ENCODE measurements around the gene BLVRB. TPM values are rescaled to one million over a fixed set of nuclear protein-coding genes. Genes with fewer than 3 reads are reported as not detected.
A peak's percentile ranks its signal among the peaks of the same experiment; 100 is the strongest.

BLVRB gene
- total and polyA plus RNA-seq, 7 donors: 115 to 232 (median 197) TPM

- intact Hi-C loops (cut with DNase I): loop anchor here (1.0 to 10.0 kb wide), 7 partner anchors 20 to 270 kb away; partner anchors contain the start of genes BLVRB, COQ8B, ITPKC and LTBP4
- Histone ChIP-seq H3K36me3 (peaks cover 9 to 44% (median 22%) of the 10 kb centered on the region in 4 donors), H3K4me3 (peak overlapping the region; percentile 82 to 99 (median 96)), H3K27ac (peak overlapping the region; percentile 93 to 100 (median 100)), H3K4me1 (peaks cover 0 to 36% (median 32%) of the 10 kb centered on the region in 4 donors), H3K27me3 (no peaks in the 10 kb centered on the region), H3K9me3 (no peaks in the 10 kb centered on the region)
- WGBS, 2 donors: 5 to 18% methylated on average over 18 of the region's 18 CpGs
- DNase-seq: no peak
- TF ChIP-seq POLR2A (IDR thresholded peaks at IDR 0.05): no peak
- TF ChIP-seq EP300 (IDR thresholded peaks at IDR 0.05): no peak
- TF ChIP-seq CTCF (IDR thresholded peaks at IDR 0.05): peak in 1 of 4 experiments; percentile 26
- TF ChIP-seq POLR2AphosphoS5 (IDR thresholded peaks at IDR 0.05): no peak
Observed at GRCh38 chr19:40444825-40445312, 20.7 kb downstream of the BLVRB start.

GRCh38 chr19:40444000-40444824 lies 21.3 kb downstream of the BLVRB start, which contains the start of gene SERTAD3:
SERTAD3 (minus strand) TSS chr19:40444335; CDS start chr19:40442080, 2,255 bp downstream.
- peak within 1 kb of the TSS; percentile 93 to 100 (median 100) for H3K27ac ChIP-seq
- peak within 1 kb of the TSS; percentile 82 to 99 (median 96) for H3K4me3 ChIP-seq
- H3K27me3 ChIP-seq: no peaks in the 10 kb centered on the region
- TF ChIP-seq CTCF (IDR thresholded peaks at IDR 0.05) (no peak), POLR2AphosphoS5 (IDR thresholded peaks at IDR 0.05) (peak; percentile 99 to 100 (median 100)), POLR2A (IDR thresholded peaks at IDR 0.05) (peak; percentile 98 to 99), EP300 (IDR thresholded peaks at IDR 0.05) (no peak)
- WGBS, 2 donors: 0% methylated on average over 72 of the region's 72 CpGs
- no peaks in the 10 kb centered on the region for H3K9me3 ChIP-seq
- intact Hi-C loops (cut with DNase I): loop anchor here (1.0 to 10.0 kb wide), 7 partner anchors 11 to 271 kb away; partner anchors contain the start of genes BLVRB, COQ8B, ITPKC and LTBP4
- peaks cover 5 to 37% (median 21%) of the 10 kb centered on the region in 4 donors for H3K36me3 ChIP-seq
- DNase-seq: peak; percentile 99
- H3K4me1 ChIP-seq: peaks cover 0 to 42% (median 38%) of the 10 kb centered on the region in 4 donors

- H3K4me1 ChIP-seq: peaks cover 0 to 44% (median 39%) of the 10 kb centered on the region in 4 donors
- no peaks in the 10 kb centered on the region for H3K9me3 ChIP-seq
- intact Hi-C loops (cut with DNase I): loop anchor here (1.0 to 10.0 kb wide), 4 partner anchors 10 to 271 kb away; partner anchors contain the start of genes COQ8B, ITPKC, LTBP4 and SERTAD1
- H3K27ac ChIP-seq: peak overlapping the region; percentile 93 to 100 (median 100)
- DNase-seq: peak; percentile 100
- no peaks in the 10 kb centered on the region for H3K27me3 ChIP-seq
- H3K4me3 ChIP-seq: peak overlapping the region; percentile 82 to 99 (median 96)
- TF ChIP-seq EP300 (IDR thresholded peaks at IDR 0.05): peak in 2 of 4 donors; percentile 43 to 95
- TF ChIP-seq POLR2AphosphoS5 (IDR thresholded peaks at IDR 0.05): peak; percentile 76 to 96 (median 84)
- peak; percentile 53 to 70 for TF ChIP-seq POLR2A (IDR thresholded peaks at IDR 0.05)
- no peak for TF ChIP-seq CTCF (IDR thresholded peaks at IDR 0.05)
- WGBS, 2 donors: 0 to 1% methylated on average over 52 of the region's 52 CpGs
- H3K36me3 ChIP-seq: peaks cover 5 to 30% (median 20%) of the 10 kb centered on the region in 4 donors
Observed at GRCh38 chr19:40443131-40443999, 22.2 kb downstream of the BLVRB start.
